GM19438 (cell line): ENCODE data around the gene SLC13A5.
A peak's percentile ranks its signal among the peaks of the same experiment; 100 is the strongest.
"Not testable (repeated sequence)": the region's sequence is repeated elsewhere in the genome, so short reads cannot be mapped to it uniquely, and the experiment has no call there.

Experiments used
- ATAC-seq: cut with Tn5 transposase; IDR thresholded peaks from one replicate; pipeline ENCODE4 v1.9.1; 2021; ENCODE audit warnings: low read depth; ENCODE audit not compliant: unreplicated experiment

The SLC13A5 gene

GRCh38 chr17:6666557-6666956, 46.6 kb downstream of the SLC13A5 start:
- ATAC-seq: no peak

DNA sequence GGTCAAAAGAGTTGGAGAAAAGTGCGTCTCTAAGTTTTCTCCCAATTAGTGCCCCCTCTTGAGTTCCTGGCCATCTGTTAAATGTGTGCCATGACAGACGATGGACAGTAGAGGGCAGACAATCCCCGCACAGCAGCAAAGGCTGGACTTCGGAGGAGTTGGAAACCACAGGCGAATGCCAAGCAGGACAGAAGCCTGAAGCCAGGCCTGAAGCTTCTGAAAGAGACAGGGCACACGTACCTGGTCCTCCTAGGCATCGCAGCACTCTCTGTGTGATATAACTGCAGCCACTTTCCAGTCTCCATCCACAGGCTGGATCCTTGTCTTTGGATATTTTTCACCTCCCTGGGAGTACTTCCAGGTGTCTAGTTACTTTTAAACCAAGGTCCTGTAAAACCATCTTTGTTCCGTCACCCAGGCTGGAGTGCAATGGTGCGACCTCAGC, 47.1 kb downstream of the SLC13A5 start:
- no peak for ATAC-seq

- ATAC-seq: not testable (repeated sequence)
These were observed 50.0 kb downstream of the SLC13A5 start for GRCh38 chr17:6663200-6663599.

- no peak for ATAC-seq
These were observed 51.7 kb downstream of the SLC13A5 start for GRCh38 chr17:6661464-6661848.

DNA sequence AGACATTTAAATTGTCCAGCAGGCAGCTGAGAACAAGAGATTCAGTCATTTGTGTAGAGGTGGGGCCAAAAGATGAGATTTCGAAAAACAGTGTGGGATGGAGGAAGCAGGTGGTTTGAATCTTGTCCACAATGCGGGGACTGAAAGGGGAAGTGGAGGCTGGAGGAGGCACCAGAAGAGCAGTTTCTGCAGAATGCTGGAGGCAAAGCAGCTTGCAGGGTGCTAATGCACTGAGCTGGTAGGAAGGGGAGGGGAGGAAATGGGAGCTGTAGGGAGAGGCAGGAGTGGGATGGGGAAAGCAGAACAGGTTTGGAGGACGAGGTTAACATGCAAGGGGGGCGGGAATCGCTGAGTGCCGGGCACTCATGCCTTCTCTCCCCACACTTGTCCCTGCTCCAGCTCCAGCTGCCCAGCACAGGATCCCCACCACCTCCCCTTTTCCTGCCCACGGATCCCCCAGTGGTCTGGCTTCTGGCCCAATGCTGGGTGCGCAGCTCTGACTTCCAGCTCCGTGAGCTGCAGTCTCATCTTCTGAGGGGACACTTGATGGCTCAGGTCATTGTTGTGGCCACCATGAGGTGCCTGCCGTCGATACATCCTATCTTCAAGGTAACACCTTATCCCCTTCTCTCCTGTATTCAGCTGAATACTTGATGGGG, 52.2 kb downstream of the SLC13A5 start:
- peak; percentile 71 for ATAC-seq

- ATAC-seq: no peak
These were observed 53.1 kb downstream of the SLC13A5 start for GRCh38 chr17:6660101-6660500.

GRCh38 chr17:6658411-6658810, 54.8 kb downstream of the SLC13A5 start:
- ATAC-seq: not testable (repeated sequence)

DNA sequence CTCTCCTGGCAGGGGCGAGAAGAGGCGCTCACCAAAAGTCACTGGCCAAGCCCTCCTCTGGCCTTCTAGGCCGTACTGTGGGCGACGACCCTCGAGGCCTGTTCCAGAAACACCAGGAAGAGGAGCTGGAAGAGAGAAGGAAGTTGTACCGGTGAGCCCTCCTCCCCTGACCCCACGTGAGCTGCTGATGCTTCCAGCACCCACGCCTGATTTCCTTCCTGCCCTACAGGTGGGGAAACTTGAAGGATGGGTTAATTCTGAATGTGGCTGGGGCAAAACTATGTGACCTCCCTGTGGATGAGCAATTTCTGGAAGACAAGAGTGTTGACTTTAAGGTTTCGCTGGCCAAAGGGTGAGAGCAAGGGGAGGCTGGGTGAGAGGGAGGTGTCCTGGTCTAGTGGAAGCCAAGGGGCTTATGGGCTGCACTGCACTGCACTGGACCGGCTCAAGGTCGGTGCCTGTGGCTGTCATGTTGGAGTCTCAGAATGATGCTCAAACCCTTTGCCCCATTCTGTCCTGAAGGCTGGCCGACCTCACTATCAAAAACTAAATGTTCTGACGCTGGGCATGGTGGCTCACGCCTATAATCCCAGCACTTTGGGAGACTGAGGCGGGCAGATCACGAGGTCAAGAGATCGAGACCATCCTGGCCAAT, 55.4 kb downstream of the SLC13A5 start:
- no peak for ATAC-seq

GRCh38 chr17:6656797-6657632, 56.2 kb downstream of the SLC13A5 start:
- not testable (repeated sequence) for ATAC-seq

DNA sequence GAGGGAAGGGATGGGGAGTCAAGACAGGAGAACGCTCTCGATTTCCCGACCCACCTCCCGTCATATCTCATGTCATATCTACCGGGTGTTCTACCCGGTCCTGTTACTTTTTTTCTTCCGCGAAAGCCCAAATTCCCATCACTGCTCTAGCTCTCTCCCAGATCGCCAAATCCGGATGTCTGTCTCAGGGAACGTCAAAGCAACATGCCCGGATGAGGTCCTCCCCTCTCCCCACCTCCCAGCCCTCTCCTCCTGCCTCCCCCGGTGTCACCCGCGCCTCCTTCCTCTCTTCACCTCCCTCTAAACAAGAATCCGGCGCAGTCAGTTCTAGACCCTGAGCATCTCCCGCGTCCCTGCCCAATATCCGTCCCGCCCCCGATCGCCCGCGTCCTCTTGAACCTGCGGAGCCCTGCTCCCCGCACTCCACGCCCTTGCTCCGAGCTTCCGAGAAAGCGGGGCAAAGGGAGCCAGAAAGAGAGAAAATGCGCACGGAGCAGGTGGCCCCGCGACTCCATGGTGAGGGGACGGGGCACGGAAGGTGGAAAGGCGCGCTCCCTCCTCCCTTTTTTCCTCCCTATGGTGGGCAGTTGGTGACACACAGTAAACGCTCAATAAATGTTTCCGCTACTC, 57.3 kb downstream of the SLC13A5 start:
- not testable (repeated sequence) for ATAC-seq

DNA sequence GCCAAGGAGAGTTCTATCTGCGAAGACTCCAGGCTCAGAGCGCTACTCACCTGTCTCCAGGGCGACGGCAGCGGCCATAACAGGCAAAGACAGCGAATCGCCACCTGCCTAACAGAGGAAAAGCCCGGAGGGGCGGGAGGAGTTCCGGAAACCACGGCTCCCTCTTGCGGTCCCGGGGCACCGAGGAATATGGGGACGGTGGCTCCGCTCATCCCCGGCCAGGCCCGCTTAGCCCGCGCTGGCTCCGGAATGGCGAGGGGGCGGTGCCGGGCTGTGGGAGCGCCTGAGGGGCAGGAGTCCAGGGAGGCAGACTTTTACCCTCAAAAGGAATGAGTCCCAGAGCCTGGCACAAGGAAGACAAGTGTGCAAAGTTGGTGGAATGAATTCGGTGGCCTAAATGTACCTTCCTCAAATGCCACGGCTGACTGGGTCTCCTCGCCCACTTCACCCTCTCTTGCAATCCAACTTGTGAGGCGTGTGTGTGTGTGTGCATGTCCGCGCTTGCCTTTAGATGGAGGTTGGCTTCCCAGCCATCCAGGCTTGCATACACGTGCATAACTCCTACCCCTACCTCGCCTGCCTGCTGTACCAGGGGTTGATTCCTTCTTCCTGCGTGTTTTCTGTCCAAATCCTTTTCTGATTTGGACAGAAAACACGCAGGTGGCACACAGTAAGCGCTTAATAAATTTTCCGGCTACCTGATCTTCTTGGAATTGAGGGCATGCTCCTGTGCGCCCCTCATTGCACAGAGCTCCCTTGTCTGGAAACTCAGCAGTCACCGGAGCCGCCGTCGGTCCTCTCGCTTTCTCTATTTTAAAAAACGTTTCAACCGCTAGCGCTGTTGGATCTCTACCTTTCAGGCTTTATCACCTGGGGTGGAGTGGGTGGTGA, 58.1 kb downstream of the SLC13A5 start:
- no peak for ATAC-seq

GRCh38 chr17:6651919-6652452, 61.2 kb downstream of the SLC13A5 start:
- no peak for ATAC-seq

DNA sequence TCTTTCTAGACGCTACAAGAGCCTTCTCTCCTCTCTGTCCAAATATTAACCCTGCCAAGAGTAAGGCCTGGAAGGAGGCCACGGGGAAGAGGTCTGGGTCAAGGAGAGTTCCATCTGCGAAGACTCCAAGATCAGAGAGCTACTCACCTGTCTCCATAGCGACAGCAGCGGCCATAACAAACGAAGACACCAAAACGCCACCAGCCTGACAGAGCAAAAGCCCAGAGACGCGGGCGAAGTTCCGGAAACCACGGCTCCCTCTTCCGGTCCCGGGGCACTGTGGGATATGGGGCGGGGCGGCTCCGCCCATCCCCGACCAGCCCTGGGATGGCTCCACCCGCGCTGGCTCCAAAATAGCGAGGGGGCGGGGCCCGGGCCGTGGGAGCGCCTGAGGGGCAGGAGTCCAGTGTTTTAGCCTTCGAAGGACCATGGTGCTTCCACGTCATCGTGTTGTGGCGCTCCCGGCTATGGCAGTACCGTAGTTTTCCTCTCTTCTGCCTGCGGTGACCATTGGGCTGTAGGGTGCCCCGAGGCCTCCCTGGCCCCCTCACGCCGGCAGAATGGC, 61.7 kb downstream of the SLC13A5 start, which contains the start of the genes C17orf100 and MED31:
TSS of gene C17orf100 (plus strand) at position 409 of the 565 bp plus-strand sequence. CDS start at position 561, 152 bp downstream.
TSS of gene MED31 (minus strand) at position 252 of the 565 bp plus-strand sequence. CDS start at position 175, 77 bp downstream.
- peak; percentile 93 for ATAC-seq

- ATAC-seq: no peak
These were observed 65.0 kb downstream of the SLC13A5 start for GRCh38 chr17:6648181-6648580.

DNA sequence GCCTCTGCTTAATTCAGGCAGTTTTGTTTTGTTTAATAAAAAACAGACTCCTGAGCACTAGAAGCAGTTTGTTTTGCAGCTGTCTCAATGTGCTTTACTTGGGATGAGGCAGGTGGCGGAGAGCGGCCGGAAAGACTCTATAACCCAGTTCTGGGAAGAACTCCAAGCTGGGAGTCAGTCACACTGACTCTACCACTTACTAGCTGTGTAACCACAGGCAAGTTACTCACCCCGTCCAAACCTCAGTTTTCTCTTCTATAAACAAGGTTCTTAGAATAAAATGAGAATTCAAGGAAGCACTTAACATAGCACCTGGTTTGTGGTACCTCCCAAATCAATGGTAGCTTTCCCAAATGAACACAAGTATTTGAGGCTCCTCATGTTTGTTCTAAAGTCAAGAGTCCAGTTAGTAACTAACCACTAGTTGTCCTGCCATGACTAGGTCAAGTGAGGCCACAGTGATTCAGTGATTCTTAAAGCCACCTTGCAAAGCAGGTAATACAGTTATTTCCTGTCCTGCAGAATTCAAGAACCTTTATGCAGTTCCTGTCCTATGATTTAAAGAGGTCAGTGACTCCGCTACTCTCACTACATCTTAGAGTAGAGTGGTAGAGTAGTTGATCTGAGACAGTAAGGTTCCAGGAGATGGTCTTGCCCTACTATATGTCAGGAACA, 69.6 kb downstream of the SLC13A5 start:
- no peak for ATAC-seq

DNA sequence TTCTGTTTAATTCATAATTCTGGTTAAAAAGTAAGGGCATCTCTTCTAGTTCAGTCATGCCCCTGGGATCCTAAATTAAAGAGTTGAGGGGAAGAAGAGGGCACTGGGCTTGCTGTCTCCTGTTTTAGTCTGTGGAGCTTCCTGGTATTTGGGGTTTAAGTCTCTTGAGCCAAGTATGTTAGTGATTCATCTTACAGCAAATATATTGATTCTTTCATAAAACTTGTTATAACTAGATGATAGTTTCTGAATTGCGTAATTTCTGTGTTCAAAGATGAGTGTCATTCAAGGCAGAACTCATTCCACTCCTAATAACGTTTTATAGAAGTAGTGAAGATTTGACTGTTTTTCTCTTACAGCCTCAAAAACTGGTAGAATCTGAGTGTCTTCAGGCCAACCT, 70.6 kb downstream of the SLC13A5 start:
- ATAC-seq: no peak

- ATAC-seq: peak; percentile 16
These were observed 71.8 kb downstream of the SLC13A5 start for GRCh38 chr17:6641247-6641863.
